Neutrophil (primary cell): ENCODE data around the gene TRPM7.

Experiments
- H3K27ac ChIP-seq: fragments of 200-600 bp; sonication (generic); 2 replicates; pipeline ENCODE4 v1.5.1; 2016; ENCODE audit warnings: mild to moderate bottlenecking, moderate library complexity
- H3K27me3 ChIP-seq: fragments of 200-600 bp; sonication (generic); 2 replicates; pipeline ENCODE4 v1.6.0; 2016; ENCODE audit warnings: mild to moderate bottlenecking
- H3K36me3 ChIP-seq: fragments of 200-600 bp; sonication (generic); 2 replicates; pipeline ENCODE4 v1.5.1; 2017
- H3K4me1 ChIP-seq, 2 experiments: fragments of 200-600 bp in 1 of 2; sonication (generic) in 1 of 2; 1 replicate in 1 of 2; 2 replicates in 1 of 2; pipeline versions ENCODE4 v1.5.1 to v1.6.1; 2013 to 2016; ENCODE audit warnings: low read depth in 1 of 2, low read length in 1 of 2, mild to moderate bottlenecking in 1 of 2, moderate library complexity in 1 of 2; ENCODE audit not compliant: control insufficient read depth in 1 of 2, insufficient read depth in 1 of 2
- H3K4me3 ChIP-seq, 2 experiments: fragments of 200-600 bp in 1 of 2; sonication (generic) in 1 of 2; 1 replicate in 1 of 2; 2 replicates in 1 of 2; pipeline ENCODE4 v1.5.1; 2013 to 2016; ENCODE audit warnings: low read depth in 1 of 2, low read length in 1 of 2, mild to moderate bottlenecking in 1 of 2, moderate library complexity in 1 of 2
- H3K9me3 ChIP-seq: fragments of 200-600 bp; sonication (generic); 2 replicates; pipeline ENCODE4 v1.5.1; 2016
- TF ChIP-seq, protein P1 (sequence below): fragments of 200-600 bp; sonication (generic); IDR thresholded peaks from 2 replicates; pipeline ENCODE4 v1.5.1; 2016; ENCODE audit warnings: antibody characterized with exemption

The TRPM7 gene

GRCh38 chr15:50712018-50712417, 25.4 kb upstream of the TRPM7 start:
- Histone ChIP-seq H3K4me1 (peaks cover 20 to 23% of the 10 kb centered on the region in 2 experiments), H3K9me3 (no peaks in the 10 kb centered on the region), H3K36me3 (peaks cover 42% of the 10 kb centered on the region), H3K4me3 (no peak overlapping the region), H3K27ac (no peak overlapping the region), H3K27me3 (no peaks in the 10 kb centered on the region)
- TF ChIP-seq, protein P1, sequence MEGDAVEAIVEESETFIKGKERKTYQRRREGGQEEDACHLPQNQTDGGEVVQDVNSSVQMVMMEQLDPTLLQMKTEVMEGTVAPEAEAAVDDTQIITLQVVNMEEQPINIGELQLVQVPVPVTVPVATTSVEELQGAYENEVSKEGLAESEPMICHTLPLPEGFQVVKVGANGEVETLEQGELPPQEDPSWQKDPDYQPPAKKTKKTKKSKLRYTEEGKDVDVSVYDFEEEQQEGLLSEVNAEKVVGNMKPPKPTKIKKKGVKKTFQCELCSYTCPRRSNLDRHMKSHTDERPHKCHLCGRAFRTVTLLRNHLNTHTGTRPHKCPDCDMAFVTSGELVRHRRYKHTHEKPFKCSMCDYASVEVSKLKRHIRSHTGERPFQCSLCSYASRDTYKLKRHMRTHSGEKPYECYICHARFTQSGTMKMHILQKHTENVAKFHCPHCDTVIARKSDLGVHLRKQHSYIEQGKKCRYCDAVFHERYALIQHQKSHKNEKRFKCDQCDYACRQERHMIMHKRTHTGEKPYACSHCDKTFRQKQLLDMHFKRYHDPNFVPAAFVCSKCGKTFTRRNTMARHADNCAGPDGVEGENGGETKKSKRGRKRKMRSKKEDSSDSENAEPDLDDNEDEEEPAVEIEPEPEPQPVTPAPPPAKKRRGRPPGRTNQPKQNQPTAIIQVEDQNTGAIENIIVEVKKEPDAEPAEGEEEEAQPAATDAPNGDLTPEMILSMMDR, result no peak

DNA sequence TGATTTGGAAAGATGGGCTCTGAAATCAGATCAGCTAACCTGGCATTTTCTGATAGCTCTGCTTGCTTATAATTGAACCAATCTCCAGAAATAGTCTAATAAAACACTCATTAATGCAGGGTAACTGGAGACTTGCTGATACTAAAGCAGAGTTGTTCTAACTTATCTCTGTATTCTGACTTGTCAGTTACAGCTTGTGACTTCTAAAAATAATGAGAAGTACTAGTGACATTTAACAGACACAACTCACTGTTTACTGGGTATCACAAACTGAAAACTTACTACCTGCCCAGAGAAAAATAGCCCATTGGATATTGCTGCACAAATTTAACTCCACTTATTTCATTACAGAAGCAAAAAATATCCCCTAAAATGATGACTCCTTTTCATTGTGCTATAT, 24.0 kb upstream of the TRPM7 start:
- Histone ChIP-seq H3K36me3 (peaks cover 41% of the 10 kb centered on the region), H3K4me3 (no peak overlapping the region), H3K9me3 (no peaks in the 10 kb centered on the region), H3K4me1 (peaks cover 20 to 23% of the 10 kb centered on the region in 2 experiments), H3K27me3 (no peaks in the 10 kb centered on the region), H3K27ac (no peak overlapping the region)
- TF ChIP-seq, protein P1, result no peak

- H3K4me1 ChIP-seq, result peaks cover 17% of the 10 kb centered on the region in 2 experiments
- no peaks in the 10 kb centered on the region for H3K9me3 ChIP-seq
- H3K27ac ChIP-seq, result no peak overlapping the region
- TF ChIP-seq, protein P1, result no peak
- H3K4me3 ChIP-seq, result no peak overlapping the region
- H3K36me3 ChIP-seq, result peaks cover 40% of the 10 kb centered on the region
- H3K27me3 ChIP-seq, result no peaks in the 10 kb centered on the region
Measured at GRCh38 chr15:50707878-50708427, 21.4 kb upstream of the TRPM7 start.

DNA sequence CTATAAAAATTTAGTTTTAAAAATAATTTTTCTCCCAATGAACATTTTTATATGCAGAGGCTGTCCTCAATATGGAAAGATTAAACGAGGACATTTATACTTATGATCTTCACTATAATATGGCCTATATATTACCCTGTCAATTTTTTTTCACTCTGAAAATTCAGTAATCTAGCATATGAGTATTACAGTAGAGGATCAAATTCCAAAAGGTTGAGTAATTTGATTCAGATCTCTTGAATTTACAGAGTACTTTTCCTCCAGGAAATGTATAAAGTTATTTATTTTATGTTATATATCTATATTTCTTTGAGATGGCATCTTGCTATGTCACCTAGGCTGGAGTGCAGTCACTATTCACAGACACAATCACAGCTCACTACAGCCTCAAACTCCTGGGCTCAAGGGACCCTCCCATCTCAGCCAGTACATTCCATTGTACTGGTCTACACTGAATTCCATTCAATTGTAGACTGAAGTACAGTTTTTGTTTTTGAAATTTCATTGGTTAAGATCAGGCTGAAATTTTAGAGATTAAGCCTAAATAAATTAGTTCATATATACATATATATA, 16.3 kb upstream of the TRPM7 start:
- Histone ChIP-seq H3K4me3 (no peak overlapping the region), H3K36me3 (peaks cover 29% of the 10 kb centered on the region), H3K27ac (no peak overlapping the region), H3K4me1 (no peaks in the 10 kb centered on the region), H3K9me3 (no peaks in the 10 kb centered on the region), H3K27me3 (no peaks in the 10 kb centered on the region)
- TF ChIP-seq, protein P1, result no peak

DNA sequence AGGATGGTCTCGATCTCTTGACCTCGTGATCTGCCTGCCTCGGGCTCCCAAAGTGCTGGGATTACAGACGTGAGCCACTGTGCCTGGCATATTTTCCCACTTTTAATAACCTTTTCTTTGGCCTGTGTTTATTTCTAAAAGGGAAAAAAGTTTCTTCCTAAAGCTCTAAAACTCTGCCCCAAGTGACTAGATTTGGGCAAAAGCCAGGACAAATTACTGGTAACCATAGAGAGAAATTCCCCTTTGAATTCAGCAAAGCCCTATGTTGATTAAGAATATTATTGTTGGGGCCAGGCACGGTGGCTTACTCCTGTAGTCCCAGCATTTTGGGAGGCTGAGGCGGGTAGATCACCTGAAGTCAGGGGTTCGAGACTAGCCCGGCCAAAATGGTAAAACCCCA, 11.5 kb upstream of the TRPM7 start:
- H3K36me3 ChIP-seq, result peaks cover 3% of the 10 kb centered on the region
- no peak overlapping the region for H3K27ac ChIP-seq
- no peaks in the 10 kb centered on the region for H3K4me1 ChIP-seq
- H3K27me3 ChIP-seq, result no peaks in the 10 kb centered on the region
- H3K4me3 ChIP-seq, result no peak overlapping the region
- TF ChIP-seq, protein P1, result no peak
- H3K9me3 ChIP-seq, result no peaks in the 10 kb centered on the region
